ENCODE results near the gene NECAP2.

- TF ChIP-seq CTCF (IDR thresholded peaks at IDR 0.05) (no peak), POLR2A (IDR thresholded peaks at IDR 0.05) (no peak), EP300 (IDR thresholded peaks at IDR 0.05) (no peak)
These were observed 4.5 kb downstream of the NECAP2 start for GRCh38 chr1:16445052-16445451.

Data from ovary (tissue), 3 donors.